ENCODE measurements around the gene CRADD.

CRADD gene

GRCh38 chr12:93896427-93896826 is 219.3 kb downstream of the CRADD start:
- TF ChIP-seq CTCF (IDR thresholded peaks at IDR 0.05; ENCODE audit: borderline replicate concordance, extremely low read depth, low read length, poor library complexity, severe bottlenecking): no peak
- no peak for TF ChIP-seq EZH2 (IDR thresholded peaks at IDR 0.05; ENCODE audit: borderline replicate concordance, low read depth, low read length, severe bottlenecking)
- DNase-seq: no peak

GRCh38 chr12:93896952-93897351 is 219.8 kb downstream of the CRADD start:
- H3K27me3 ChIP-seq (ENCODE audit: insufficient read depth, low read length, poor library complexity): no peaks in the 10 kb centered on the region
- no peak for ATAC-seq (ENCODE audit: insufficient read depth, low read depth)

More at GRCh38 chr12:93896427-93896826, 219.3 kb downstream of the CRADD start:
- Histone ChIP-seq H3K9me3 (ENCODE audit: insufficient read depth, low read length, severe bottlenecking) (no peaks in the 10 kb centered on the region), H3K4me2 (ENCODE audit: insufficient read depth, low read length) (no peak overlapping the region), H3K79me2 (ENCODE audit: insufficient read depth, low read length) (no peaks in the 10 kb centered on the region), H3K36me3 (ENCODE audit: insufficient read depth, low read length) (no peaks in the 10 kb centered on the region), H3K27me3 (ENCODE audit: insufficient read depth, low read length, poor library complexity) (no peaks in the 10 kb centered on the region), H3K4me1 (ENCODE audit: insufficient read depth, low read length) (peaks cover 40% of the 10 kb centered on the region), H3K9ac (ENCODE audit: low read depth, low read length) (no peak overlapping the region), H3K27ac (ENCODE audit: low read length) (no peak overlapping the region), H2AFZ (ENCODE audit: low read depth, low read length) (no peak overlapping the region), H3K4me3 (ENCODE audit: low read depth in 1 of 2, low read length in 2 of 2) (no peak overlapping the region), H4K20me1 (ENCODE audit: insufficient read depth, low read length) (no peaks in the 10 kb centered on the region)
- no peak for ATAC-seq (ENCODE audit: insufficient read depth, low read depth)

GRCh38 chr12:93901739-93902138 is 224.6 kb downstream of the CRADD start:
- no peak for ATAC-seq (ENCODE audit: insufficient read depth, low read depth)
- Histone ChIP-seq H3K9ac (ENCODE audit: low read depth, low read length) (no peak overlapping the region), H3K9me3 (ENCODE audit: insufficient read depth, low read length, severe bottlenecking) (peaks cover 16% of the 10 kb centered on the region), H3K27me3 (ENCODE audit: insufficient read depth, low read length, poor library complexity) (no peaks in the 10 kb centered on the region), H3K79me2 (ENCODE audit: insufficient read depth, low read length) (no peaks in the 10 kb centered on the region), H3K4me3 (ENCODE audit: low read depth in 1 of 2, low read length in 2 of 2) (no peak overlapping the region), H3K27ac (ENCODE audit: low read length) (no peak overlapping the region), H3K4me2 (ENCODE audit: insufficient read depth, low read length) (no peak overlapping the region), H3K36me3 (ENCODE audit: insufficient read depth, low read length) (no peaks in the 10 kb centered on the region; the same call in 1 of the 2 replicates), H4K20me1 (ENCODE audit: insufficient read depth, low read length) (no peaks in the 10 kb centered on the region), H2AFZ (ENCODE audit: low read depth, low read length) (no peak overlapping the region), H3K4me1 (ENCODE audit: insufficient read depth, low read length) (peaks cover 47% of the 10 kb centered on the region)
- no peak for TF ChIP-seq CTCF (IDR thresholded peaks at IDR 0.05; ENCODE audit: borderline replicate concordance, extremely low read depth, low read length, poor library complexity, severe bottlenecking)
- TF ChIP-seq EZH2 (IDR thresholded peaks at IDR 0.05; ENCODE audit: borderline replicate concordance, low read depth, low read length, severe bottlenecking): no peak
- no peak for DNase-seq

More at GRCh38 chr12:93896952-93897351, 219.8 kb downstream of the CRADD start:
- no peak overlapping the region for H3K9ac ChIP-seq (ENCODE audit: low read depth, low read length)
- peaks cover 40% of the 10 kb centered on the region for H3K4me1 ChIP-seq (ENCODE audit: insufficient read depth, low read length)
- H2AFZ ChIP-seq (ENCODE audit: low read depth, low read length): no peak overlapping the region
- no peak overlapping the region for H3K27ac ChIP-seq (ENCODE audit: low read length)
- H3K36me3 ChIP-seq (ENCODE audit: insufficient read depth, low read length): no peaks in the 10 kb centered on the region; the same call in 1 of the 2 replicates
- H3K4me2 ChIP-seq (ENCODE audit: insufficient read depth, low read length): no peak overlapping the region
- TF ChIP-seq CTCF (IDR thresholded peaks at IDR 0.05; ENCODE audit: borderline replicate concordance, extremely low read depth, low read length, poor library complexity, severe bottlenecking) (no peak), EZH2 (IDR thresholded peaks at IDR 0.05; ENCODE audit: borderline replicate concordance, low read depth, low read length, severe bottlenecking) (no peak)
- H3K9me3 ChIP-seq (ENCODE audit: insufficient read depth, low read length, severe bottlenecking): peaks cover 4% of the 10 kb centered on the region
- DNase-seq: no peak
- H3K4me3 ChIP-seq (ENCODE audit: low read depth in 1 of 2, low read length in 2 of 2): no peak overlapping the region
- no peaks in the 10 kb centered on the region for H4K20me1 ChIP-seq (ENCODE audit: insufficient read depth, low read length)
- no peaks in the 10 kb centered on the region for H3K79me2 ChIP-seq (ENCODE audit: insufficient read depth, low read length)

All from DND-41 (cell line).